ENCODE data around the gene UTP25.

Gene UTP25

DNA sequence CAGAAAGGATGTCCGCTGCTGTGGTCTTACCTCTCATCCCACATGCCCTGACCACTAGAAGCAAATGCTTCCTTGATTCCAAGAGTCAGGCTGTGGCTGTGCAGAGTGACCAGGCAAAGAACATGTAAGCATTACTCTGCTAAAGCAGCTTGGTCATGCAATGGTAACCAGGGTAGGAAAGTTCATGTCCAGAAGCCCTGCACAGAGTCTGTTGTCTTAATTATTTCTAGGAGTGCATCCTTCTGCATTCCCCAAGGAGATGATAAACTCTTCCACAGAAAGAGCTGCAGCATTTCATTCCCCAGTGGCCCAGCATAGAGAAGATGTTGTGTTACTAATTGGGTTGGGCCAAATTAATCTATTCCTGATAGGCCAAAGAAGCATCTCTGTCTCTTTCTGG lies 10.1 kb upstream of the UTP25 start:
- Histone ChIP-seq H3K79me2 (ENCODE audit: control insufficient read depth, insufficient read depth, low read length) (no peaks in the 10 kb centered on the region), H3K27me3 (ENCODE audit: insufficient read depth, low read length, poor library complexity) (no peaks in the 10 kb centered on the region), H3K27ac (ENCODE audit: low read depth, low read length) (no peak overlapping the region), H3K4me1 (ENCODE audit: control insufficient read depth, low read depth, low read length) (no peaks in the 10 kb centered on the region), H3K18ac (ENCODE audit: low read length) (no peak overlapping the region), H3K79me1 (ENCODE audit: low read length) (no peaks in the 10 kb centered on the region), H3K56ac (ENCODE audit: low read length) (no peak overlapping the region), H4K8ac (ENCODE audit: low read depth, low read length) (no peak overlapping the region), H3K4me3 (ENCODE audit: low read length) (no peak overlapping the region), H4K5ac (ENCODE audit: low read length) (no peak overlapping the region), H3K36me3 (ENCODE audit: control insufficient read depth, insufficient read depth, low read length) (no peaks in the 10 kb centered on the region), H2BK15ac (replicated peaks; ENCODE audit: low read depth) (no peak overlapping the region), H3K9ac (ENCODE audit: low read length) (no peak overlapping the region), H2AK5ac (ENCODE audit: low read length) (no peak overlapping the region), H3K4ac (ENCODE audit: low read depth, low read length) (no peak overlapping the region), H3K23ac (ENCODE audit: low read length) (no peak overlapping the region), H2BK5ac (ENCODE audit: low read length) (no peak overlapping the region), H3K4me2 (ENCODE audit: low read length) (no peak overlapping the region), H2BK120ac (ENCODE audit: low read depth, low read length) (no peak overlapping the region)
- DNase-seq, result no peak
- WGBS (ENCODE audit: extremely low coverage, insufficient coverage, low lambda C conversion rate), result no CpG with 5 or more reads among the region's 1 CpG

GRCh38 chr1:209819058-209819457 lies 8.7 kb upstream of the UTP25 start:
- H3K4me1 ChIP-seq (ENCODE audit: control insufficient read depth, low read depth, low read length), result no peaks in the 10 kb centered on the region
- no CpG with 5 or more reads among the region's 1 CpG for WGBS (ENCODE audit: extremely low coverage, insufficient coverage, low lambda C conversion rate)
- H3K23ac ChIP-seq (ENCODE audit: low read length), result no peak overlapping the region
- H2BK5ac ChIP-seq (ENCODE audit: low read length), result no peak overlapping the region
- H2BK120ac ChIP-seq (ENCODE audit: low read depth, low read length), result no peak overlapping the region
- H3K56ac ChIP-seq (ENCODE audit: low read length), result no peak overlapping the region
- no peaks in the 10 kb centered on the region for H3K36me3 ChIP-seq (ENCODE audit: control insufficient read depth, insufficient read depth, low read length)
- no peaks in the 10 kb centered on the region for H3K79me2 ChIP-seq (ENCODE audit: control insufficient read depth, insufficient read depth, low read length)
- no peak overlapping the region for H4K8ac ChIP-seq (ENCODE audit: low read depth, low read length)
- H3K27me3 ChIP-seq (ENCODE audit: insufficient read depth, low read length, poor library complexity), result no peaks in the 10 kb centered on the region
- DNase-seq, result no peak
- no peak overlapping the region for H4K5ac ChIP-seq (ENCODE audit: low read length)
- no peaks in the 10 kb centered on the region for H3K79me1 ChIP-seq (ENCODE audit: low read length)
- no peak overlapping the region for H3K27ac ChIP-seq (ENCODE audit: low read depth, low read length)
- no peak overlapping the region for H3K4ac ChIP-seq (ENCODE audit: low read depth, low read length)
- H3K4me2 ChIP-seq (ENCODE audit: low read length), result no peak overlapping the region
- H3K4me3 ChIP-seq (ENCODE audit: low read length), result no peak overlapping the region
- H2BK15ac ChIP-seq (replicated peaks; ENCODE audit: low read depth), result no peak overlapping the region
- H3K9ac ChIP-seq (ENCODE audit: low read length), result no peak overlapping the region
- H2AK5ac ChIP-seq (ENCODE audit: low read length), result no peak overlapping the region
- no peak overlapping the region for H3K18ac ChIP-seq (ENCODE audit: low read length)

DNA sequence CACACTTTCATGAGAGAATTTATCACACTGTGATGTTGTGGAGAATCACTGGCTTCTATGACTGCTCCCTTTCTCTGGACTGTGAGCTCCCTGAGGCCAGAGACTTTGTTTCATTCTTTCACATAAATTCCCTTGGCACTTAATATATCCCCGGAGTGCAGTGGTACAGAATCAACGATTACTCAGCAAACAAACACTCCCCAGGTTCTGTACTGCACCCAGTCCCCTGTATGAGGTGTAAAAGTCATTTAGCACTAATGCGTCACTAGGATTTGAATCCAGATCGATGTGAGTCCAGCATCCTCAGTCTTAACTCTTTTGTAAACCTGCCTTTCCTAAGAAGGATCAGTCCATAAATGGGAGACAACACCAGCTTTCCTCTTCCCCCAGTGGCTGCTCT lies 6.8 kb upstream of the UTP25 start:
- Histone ChIP-seq H3K18ac (ENCODE audit: low read length) (no peak overlapping the region), H2BK15ac (replicated peaks; ENCODE audit: low read depth) (no peak overlapping the region), H2BK120ac (ENCODE audit: low read depth, low read length) (no peak overlapping the region), H3K9ac (ENCODE audit: low read length) (no peak overlapping the region), H3K56ac (ENCODE audit: low read length) (no peak overlapping the region), H3K4ac (ENCODE audit: low read depth, low read length) (no peak overlapping the region), H3K27me3 (ENCODE audit: insufficient read depth, low read length, poor library complexity) (no peaks in the 10 kb centered on the region), H3K27ac (ENCODE audit: low read depth, low read length) (no peak overlapping the region), H3K79me2 (ENCODE audit: control insufficient read depth, insufficient read depth, low read length) (no peaks in the 10 kb centered on the region), H3K36me3 (ENCODE audit: control insufficient read depth, insufficient read depth, low read length) (no peaks in the 10 kb centered on the region), H4K5ac (ENCODE audit: low read length) (no peak overlapping the region), H4K8ac (ENCODE audit: low read depth, low read length) (no peak overlapping the region), H2AK5ac (ENCODE audit: low read length) (no peak overlapping the region), H3K79me1 (ENCODE audit: low read length) (no peaks in the 10 kb centered on the region), H3K4me1 (ENCODE audit: control insufficient read depth, low read depth, low read length) (no peaks in the 10 kb centered on the region), H3K4me2 (ENCODE audit: low read length) (no peak overlapping the region), H3K23ac (ENCODE audit: low read length) (no peak overlapping the region), H3K4me3 (ENCODE audit: low read length) (no peak overlapping the region), H2BK5ac (ENCODE audit: low read length) (no peak overlapping the region)
- WGBS (ENCODE audit: extremely low coverage, insufficient coverage, low lambda C conversion rate), result no CpG with 5 or more reads among the region's 4 CpGs
- no peak for DNase-seq

DNA sequence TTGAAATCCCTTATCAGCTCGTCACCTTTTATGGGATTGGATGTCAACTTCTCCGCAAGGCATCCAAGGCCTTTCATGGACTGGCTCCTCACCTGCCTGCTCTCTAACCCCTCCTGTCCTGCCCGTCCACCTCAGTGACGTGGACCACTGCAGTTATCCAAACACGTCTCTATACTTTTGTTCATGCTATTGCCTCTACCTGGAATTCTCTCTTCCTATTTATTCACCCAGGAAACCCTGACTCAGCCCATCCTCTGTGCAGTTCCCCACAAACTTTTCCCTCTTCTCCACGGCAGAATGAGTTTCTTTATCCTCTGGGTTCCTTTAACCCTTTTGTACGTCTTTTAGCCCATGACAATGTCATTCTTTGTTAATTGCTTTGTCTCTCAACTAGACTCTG lies 5.1 kb upstream of the UTP25 start:
- Histone ChIP-seq H4K5ac (ENCODE audit: low read length) (no peak overlapping the region), H2BK120ac (ENCODE audit: low read depth, low read length) (no peak overlapping the region), H3K4ac (ENCODE audit: low read depth, low read length) (no peak overlapping the region), H3K18ac (ENCODE audit: low read length) (no peak overlapping the region), H2BK15ac (replicated peaks; ENCODE audit: low read depth) (no peak overlapping the region), H4K8ac (ENCODE audit: low read depth, low read length) (no peak overlapping the region), H2BK5ac (ENCODE audit: low read length) (no peak overlapping the region), H3K79me1 (ENCODE audit: low read length) (no peaks in the 10 kb centered on the region), H3K56ac (ENCODE audit: low read length) (no peak overlapping the region), H3K23ac (ENCODE audit: low read length) (no peak overlapping the region), H3K27ac (ENCODE audit: low read depth, low read length) (no peak overlapping the region), H3K36me3 (ENCODE audit: control insufficient read depth, insufficient read depth, low read length) (no peaks in the 10 kb centered on the region), H3K4me1 (ENCODE audit: control insufficient read depth, low read depth, low read length) (no peaks in the 10 kb centered on the region), H3K4me3 (ENCODE audit: low read length) (no peak overlapping the region), H3K79me2 (ENCODE audit: control insufficient read depth, insufficient read depth, low read length) (no peaks in the 10 kb centered on the region), H3K27me3 (ENCODE audit: insufficient read depth, low read length, poor library complexity) (no peaks in the 10 kb centered on the region), H2AK5ac (ENCODE audit: low read length) (no peak overlapping the region), H3K4me2 (ENCODE audit: low read length) (no peak overlapping the region), H3K9ac (ENCODE audit: low read length) (no peak overlapping the region)
- no peak for DNase-seq
- WGBS (ENCODE audit: extremely low coverage, insufficient coverage, low lambda C conversion rate), result no CpG with 5 or more reads among the region's 7 CpGs

- H3K79me2 ChIP-seq (ENCODE audit: control insufficient read depth, insufficient read depth, low read length), result no peaks in the 10 kb centered on the region
- no peak overlapping the region for H3K9ac ChIP-seq (ENCODE audit: low read length)
- no peak overlapping the region for H2BK5ac ChIP-seq (ENCODE audit: low read length)
- H4K5ac ChIP-seq (ENCODE audit: low read length), result no peak overlapping the region
- no peak overlapping the region for H3K4me2 ChIP-seq (ENCODE audit: low read length)
- no peak overlapping the region for H3K23ac ChIP-seq (ENCODE audit: low read length)
- DNase-seq, result peak; percentile 41
- no peak overlapping the region for H3K4ac ChIP-seq (ENCODE audit: low read depth, low read length)
- no peak overlapping the region for H4K8ac ChIP-seq (ENCODE audit: low read depth, low read length)
- no peak overlapping the region for H3K4me3 ChIP-seq (ENCODE audit: low read length)
- H2AK5ac ChIP-seq (ENCODE audit: low read length), result no peak overlapping the region
- no peaks in the 10 kb centered on the region for H3K36me3 ChIP-seq (ENCODE audit: control insufficient read depth, insufficient read depth, low read length)
- H2BK15ac ChIP-seq (replicated peaks; ENCODE audit: low read depth), result no peak overlapping the region
- H3K56ac ChIP-seq (ENCODE audit: low read length), result no peak overlapping the region
- no peak overlapping the region for H3K18ac ChIP-seq (ENCODE audit: low read length)
- H3K27me3 ChIP-seq (ENCODE audit: insufficient read depth, low read length, poor library complexity), result no peaks in the 10 kb centered on the region
- WGBS (ENCODE audit: extremely low coverage, insufficient coverage, low lambda C conversion rate), result no CpG with 5 or more reads among the region's 12 CpGs
- H3K27ac ChIP-seq (ENCODE audit: low read depth, low read length), result no peak overlapping the region
- no peak overlapping the region for H2BK120ac ChIP-seq (ENCODE audit: low read depth, low read length)
- H3K79me1 ChIP-seq (ENCODE audit: low read length), result no peaks in the 10 kb centered on the region
- H3K4me1 ChIP-seq (ENCODE audit: control insufficient read depth, low read depth, low read length), result no peaks in the 10 kb centered on the region
These were observed 4.4 kb upstream of the UTP25 start for GRCh38 chr1:209823143-209824041.
